GM11168 (cell line): ENCODE data around the gene PPP6R2.

Source experiments
- in situ Hi-C: fragments of 300-500 bp; cut with MboI; formaldehyde crosslinking; loops from one replicate; pipeline ENCODE4 v1.12.0; 2022; ENCODE audit warnings: low sequenced_read_pairs; ENCODE audit not compliant: unreplicated experiment

The PPP6R2 gene

DNA sequence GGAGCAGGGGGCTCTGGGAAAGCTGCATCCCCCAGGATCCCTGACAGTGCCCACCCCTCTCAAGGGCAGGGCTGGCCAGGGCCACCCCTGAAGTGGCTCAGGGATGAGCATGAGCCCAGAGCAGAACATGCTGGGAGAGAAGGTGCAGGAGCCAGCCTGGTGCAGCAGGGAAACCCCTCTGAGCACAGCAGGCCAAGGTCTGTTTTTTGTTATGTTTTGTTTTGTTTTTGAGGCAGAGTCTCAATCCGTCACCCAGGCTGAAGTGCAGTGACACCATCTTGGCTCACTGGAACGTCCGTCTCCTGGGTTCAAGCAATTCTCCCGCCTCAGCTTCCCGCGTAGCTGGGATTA lies 132.5 kb downstream of the PPP6R2 start:
- in situ Hi-C loops: no loop called here

GRCh38 chr22:50476868-50477267 lies 133.7 kb downstream of the PPP6R2 start:
- in situ Hi-C loops: no loop called here

- in situ Hi-C loops: no loop called here
Measured at GRCh38 chr22:50477923-50478322, 134.8 kb downstream of the PPP6R2 start.

- in situ Hi-C loops: no loop called here
Measured at GRCh38 chr22:50479721-50480120, 136.6 kb downstream of the PPP6R2 start.

DNA sequence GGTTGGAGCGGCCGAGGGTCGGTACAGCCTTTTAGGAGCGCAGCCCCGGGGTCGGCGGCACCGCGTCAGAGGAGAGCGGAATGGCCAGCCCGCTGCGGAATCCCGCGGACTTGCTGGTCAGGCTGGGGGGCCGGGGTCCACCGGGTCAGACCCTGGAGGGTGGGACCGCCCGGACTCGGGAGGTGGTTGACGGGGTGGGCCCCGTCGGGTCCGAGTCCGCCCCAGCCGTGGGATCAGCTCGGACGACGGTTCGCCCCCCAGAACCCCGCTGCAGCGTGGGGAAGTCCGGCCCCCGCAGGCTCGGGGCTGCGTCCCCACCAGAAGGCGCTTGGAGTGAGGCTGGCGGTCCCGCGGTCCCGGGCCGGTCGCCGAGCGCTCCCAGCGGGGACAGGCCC lies 137.9 kb downstream of the PPP6R2 start:
- in situ Hi-C loops: no loop called here

- in situ Hi-C loops: no loop called here
Measured at GRCh38 chr22:50481440-50482106, 138.4 kb downstream of the PPP6R2 start, which contains the start of gene ADM2. Gene ADM2, plus strand, starts transcription at chr22:50481543. Its CDS starts 305 bp downstream, at chr22:50481848.

DNA sequence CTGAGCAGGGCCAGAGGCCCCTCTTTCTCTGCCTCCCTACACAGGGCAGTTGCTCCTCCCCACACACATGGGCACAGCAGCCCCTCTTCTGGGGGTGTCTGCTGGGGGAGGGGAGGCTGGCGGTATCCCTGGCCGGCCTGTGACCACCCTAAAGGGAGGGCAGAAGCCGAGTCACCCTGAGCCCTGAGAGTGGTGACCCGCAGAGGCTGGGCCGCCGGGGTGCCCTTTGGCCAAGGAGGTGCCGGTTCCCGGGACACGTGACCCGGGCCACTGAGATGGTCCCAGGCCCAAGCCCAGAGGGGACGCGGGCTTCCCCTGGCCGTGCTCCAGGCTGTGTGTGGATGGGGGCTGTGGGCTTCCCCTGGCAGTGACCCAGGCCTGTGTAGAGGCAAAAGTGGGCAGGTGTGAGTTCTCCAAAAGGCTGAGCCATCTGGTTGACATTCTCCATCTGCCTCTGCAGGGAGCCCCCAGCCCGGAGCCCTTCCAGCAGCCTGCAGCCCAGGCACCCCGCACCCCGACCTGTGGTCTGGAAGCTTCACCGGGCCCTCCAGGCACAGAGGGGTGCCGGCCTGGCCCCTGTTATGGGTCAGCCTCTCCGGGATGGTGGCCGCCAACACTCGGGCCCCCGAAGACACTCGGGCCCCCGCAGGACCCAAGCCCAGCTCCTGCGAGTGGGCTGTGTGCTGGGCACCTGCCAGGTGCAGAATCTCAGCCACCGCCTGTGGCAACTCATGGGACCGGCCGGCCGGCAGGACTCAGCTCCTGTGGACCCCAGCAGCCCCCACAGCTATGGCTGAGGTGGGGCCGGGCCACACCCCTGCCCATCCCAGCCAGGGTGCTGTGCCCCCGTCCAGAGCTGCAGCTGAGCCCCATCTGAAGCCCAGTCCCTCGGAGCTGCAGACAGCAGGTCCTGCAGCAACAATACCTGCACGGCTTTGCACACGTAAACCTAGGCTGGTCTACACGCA lies 139.3 kb downstream of the PPP6R2 start:
- in situ Hi-C loops: no loop called here

DNA sequence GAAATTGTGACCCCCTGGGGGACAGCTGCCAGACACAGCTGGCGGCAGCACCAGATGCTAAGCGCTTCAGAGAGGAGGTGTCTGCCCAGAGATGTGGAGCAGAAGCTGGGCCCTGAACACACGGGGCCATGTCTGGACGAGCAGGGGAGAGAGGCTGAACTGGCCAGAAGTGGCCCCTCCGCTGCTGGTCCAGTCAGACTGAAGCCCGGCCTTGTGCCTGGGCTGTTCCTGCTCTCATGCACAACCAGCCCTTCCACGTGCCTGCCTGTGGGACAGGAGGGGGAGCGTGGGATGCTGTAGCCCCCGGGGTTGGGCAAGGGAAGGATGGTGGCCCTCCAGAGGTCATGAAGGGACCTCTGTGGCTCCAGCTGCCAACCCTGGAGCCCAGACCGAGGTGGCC lies 140.0 kb downstream of the PPP6R2 start:
- in situ Hi-C loops: no loop called here

DNA sequence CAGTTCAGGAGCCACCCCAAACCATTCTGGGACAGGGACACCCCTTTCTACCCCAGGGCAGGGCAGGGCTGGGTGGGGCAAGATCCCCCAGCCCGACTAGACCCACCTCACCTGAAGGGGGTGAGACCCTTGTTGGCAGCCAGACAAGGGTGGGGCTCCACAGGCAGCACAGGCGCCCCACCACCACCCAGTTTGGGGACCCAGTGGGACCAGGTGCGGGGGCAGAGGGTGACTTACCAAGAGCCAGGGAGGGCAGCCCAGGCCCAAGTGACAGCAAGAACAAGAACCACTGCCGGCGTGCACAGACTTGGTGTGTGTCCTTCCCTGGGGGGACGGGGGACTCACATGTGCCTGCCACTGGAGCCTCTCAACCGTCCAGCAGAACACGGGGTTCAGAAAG lies 140.4 kb downstream of the PPP6R2 start:
- in situ Hi-C loops: no loop called here

- in situ Hi-C loops: no loop called here
Measured at GRCh38 chr22:50483977-50484853, 141.1 kb downstream of the PPP6R2 start.

- in situ Hi-C loops: no loop called here
Measured at GRCh38 chr22:50485221-50486131, 142.3 kb downstream of the PPP6R2 start.

DNA sequence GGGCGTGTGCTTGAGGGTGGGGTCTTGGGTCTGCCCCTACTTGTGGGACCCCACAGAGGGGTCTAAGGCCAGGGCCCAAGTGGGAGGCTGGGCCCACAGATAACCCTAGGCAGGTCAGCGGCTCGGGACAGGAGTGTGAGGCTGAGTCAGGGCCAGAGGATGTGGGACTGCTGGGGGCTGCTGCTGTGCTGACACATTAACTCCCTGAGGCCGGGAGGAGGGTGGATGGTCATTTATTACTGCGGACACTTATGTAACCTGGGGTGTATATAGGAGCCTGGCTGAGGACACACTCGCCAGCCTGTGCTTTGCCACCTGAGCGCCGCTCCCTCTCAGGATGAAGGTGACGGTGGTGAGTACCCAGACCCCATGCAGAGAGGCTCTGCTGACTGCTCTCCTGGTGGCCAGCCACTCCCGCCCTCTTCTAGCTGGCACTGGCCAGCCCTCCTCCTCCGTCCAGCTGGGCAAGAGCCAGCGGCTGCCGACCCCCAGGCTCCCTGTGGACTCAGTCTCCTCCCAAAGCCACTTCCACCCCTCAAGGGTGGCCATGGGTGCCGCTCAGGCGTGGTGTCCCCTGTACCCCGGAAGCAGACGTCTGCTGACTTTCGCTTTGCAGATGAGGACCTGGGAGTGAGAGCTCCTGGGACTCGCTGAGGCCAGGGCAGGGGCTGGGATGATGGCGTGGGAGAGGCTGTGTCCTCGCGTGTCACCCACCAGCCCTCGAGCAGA lies 143.6 kb downstream of the PPP6R2 start, which contains the start of gene MIOX:
Gene MIOX, plus strand, starts transcription at position 299 of the 729 bp plus-strand sequence. Its CDS starts 39 bp downstream, at position 338.
- in situ Hi-C loops: no loop called here

DNA sequence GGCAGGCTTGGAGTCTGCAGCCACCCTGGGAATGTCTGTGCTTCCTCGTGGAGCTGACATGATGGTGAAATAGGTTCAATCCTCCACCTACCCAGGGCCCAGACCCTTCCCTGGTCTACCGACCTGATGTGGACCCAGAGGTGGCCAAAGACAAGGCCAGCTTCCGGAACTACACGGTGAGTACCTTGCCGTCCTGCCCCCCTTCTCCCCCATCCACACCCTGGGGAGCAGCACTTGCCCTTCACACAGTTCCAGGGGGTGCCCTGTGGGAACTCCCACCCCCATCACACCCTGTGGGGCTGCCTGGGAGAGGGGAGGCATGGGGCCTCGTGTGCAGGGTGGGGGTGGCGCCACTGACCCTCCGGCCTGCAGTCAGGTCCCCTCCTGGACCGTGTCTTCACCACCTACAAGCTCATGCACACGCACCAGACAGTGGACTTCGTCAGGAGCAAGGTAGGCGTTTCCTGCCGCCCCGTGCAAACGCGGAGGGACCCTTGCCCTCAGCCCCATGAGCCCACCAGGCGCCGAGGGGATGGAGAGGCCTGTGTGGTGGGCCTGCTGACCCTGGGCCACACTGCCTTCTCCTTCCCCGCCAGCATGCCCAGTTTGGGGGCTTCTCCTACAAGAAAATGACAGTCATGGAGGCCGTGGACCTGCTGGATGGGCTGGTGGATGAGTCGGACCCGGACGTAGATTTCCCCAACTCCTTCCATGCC lies 144.3 kb downstream of the PPP6R2 start:
- in situ Hi-C loops: no loop called here

DNA sequence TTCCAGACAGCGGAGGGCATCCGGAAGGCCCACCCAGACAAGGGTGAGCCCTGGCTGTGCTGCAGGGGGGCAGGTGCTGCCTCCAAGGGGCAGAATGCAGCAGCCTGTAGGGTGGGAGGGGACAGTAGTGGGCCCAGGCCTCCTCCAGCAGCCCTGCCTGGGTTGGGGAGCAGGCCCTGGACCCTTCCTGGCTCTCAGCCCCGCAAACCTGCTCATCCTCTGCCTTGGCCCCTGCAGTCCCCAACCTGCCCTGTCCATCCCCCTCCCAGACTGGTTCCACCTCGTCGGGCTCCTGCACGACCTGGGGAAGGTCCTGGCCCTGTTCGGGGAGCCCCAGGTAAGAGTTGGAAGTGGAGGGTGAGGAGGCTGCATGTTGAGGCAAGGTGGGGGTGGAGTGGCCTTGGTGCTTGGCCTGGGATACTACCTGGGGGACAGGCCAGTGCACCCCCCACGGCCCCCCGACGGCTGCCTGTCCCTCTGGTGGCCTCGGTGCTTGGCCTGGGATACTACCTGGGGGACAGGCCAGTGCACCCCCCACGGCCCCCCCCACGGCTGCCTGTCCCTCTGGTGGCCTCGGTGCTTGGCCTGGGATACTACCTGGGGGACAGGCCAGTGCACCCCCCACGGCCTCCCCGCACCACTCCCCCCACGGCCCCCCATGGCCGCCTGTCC lies 145.0 kb downstream of the PPP6R2 start:
- in situ Hi-C loops: no loop called here

DNA sequence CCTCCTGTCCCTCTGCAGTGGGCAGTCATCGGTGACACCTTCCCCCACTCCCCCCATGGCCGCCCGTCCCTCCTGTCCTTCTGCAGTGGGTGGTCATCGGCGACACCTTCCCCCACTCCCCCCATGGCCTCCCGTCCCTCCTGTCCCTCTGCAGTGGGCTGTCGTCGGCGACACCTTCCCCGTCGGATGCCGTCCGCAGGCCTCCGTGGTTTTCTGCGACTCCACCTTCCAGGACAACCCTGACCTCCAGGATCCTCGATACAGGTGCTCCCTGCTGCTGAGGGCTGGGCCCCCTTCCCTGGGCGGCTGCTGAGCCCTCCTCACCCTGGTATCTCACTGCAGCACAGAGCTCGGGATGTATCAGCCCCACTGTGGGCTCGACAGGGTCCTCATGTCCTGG lies 145.8 kb downstream of the PPP6R2 start:
- in situ Hi-C loops: no loop called here

DNA sequence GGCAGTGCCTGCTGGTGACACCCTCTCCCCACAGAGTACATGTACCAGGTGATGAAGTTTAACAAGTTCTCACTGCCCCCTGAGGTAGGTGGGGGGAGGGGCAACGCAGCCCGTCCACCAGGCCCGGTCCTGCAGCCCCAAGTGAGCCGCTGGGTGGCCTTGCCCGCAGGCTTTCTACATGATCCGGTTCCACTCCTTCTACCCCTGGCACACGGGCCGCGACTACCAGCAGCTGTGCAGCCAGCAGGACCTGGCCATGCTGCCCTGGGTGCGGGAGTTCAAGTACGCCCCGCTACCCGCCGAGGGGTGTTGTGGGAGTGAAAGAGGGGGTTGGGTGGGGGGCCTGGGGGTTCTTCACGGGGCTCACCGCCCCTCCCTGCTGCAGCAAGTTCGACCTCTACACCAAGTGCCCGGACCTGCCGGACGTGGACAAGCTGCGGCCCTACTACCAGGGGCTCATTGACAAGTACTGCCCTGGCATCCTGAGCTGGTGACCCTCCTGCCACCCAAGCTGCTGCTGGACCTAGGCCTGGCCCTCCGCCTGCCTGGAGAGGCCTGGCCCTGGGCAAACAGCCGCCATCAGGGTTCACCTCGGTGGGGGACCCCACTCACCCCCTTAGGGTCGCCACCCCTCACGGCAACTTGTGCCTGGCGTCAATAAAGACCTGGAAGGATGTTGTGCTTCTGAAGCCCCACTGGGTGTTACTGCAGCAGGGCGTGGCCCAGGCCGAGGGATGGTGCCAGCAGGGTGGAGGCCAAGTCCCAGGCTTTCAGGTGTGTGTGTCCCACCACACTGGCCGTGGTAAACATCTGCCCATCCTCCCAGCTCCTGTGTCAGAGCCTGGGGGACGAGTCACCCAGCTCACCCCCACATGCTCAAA lies 146.5 kb downstream of the PPP6R2 start:
- in situ Hi-C loops: no loop called here
